Testis (tissue), 2 donors: ENCODE measurements around the gene LRRD1.

Experiments used
- POLR2A ChIP-seq: fragments of 450-650 bp; IDR thresholded peaks from one replicate; pipeline ENCODE4 v1.6.1; 2017; ENCODE audit warnings: antibody characterized with exemption, mild to moderate bottlenecking, moderate library complexity
- TF ChIP-seq, protein P1 (sequence below), 3 experiments: fragments of 450-650 bp in 2 of 3; fragments of 200-600 bp in 1 of 3; sonication (generic) in 1 of 3; IDR thresholded peaks; one replicate each; pipeline ENCODE4 v1.5.1; 2016 to 2019; ENCODE audit warnings: antibody characterized with exemption in 3 of 3, mild to moderate bottlenecking in 2 of 3, moderate library complexity in 1 of 3

DNA sequence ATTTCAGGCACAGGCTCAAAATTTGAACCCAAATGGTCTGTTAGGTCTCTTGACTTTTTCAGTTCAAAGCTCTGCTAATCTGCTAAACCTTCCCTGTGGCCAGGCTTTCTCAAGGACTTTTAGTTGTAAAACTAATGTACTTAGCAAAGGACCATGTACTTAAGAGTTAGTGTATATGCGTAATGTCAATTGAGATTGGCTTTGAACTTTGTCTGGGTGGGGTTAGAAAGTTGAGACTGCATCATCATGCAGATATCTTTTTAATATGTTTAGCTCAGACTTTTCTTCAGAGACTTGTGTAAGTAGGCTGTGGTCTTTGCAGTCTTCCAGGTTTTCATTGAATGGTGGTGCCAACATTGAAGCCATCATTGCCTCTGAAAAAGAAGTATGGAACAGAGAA is 78.4 kb downstream of the LRRD1 start:
- TF ChIP-seq, protein P1, sequence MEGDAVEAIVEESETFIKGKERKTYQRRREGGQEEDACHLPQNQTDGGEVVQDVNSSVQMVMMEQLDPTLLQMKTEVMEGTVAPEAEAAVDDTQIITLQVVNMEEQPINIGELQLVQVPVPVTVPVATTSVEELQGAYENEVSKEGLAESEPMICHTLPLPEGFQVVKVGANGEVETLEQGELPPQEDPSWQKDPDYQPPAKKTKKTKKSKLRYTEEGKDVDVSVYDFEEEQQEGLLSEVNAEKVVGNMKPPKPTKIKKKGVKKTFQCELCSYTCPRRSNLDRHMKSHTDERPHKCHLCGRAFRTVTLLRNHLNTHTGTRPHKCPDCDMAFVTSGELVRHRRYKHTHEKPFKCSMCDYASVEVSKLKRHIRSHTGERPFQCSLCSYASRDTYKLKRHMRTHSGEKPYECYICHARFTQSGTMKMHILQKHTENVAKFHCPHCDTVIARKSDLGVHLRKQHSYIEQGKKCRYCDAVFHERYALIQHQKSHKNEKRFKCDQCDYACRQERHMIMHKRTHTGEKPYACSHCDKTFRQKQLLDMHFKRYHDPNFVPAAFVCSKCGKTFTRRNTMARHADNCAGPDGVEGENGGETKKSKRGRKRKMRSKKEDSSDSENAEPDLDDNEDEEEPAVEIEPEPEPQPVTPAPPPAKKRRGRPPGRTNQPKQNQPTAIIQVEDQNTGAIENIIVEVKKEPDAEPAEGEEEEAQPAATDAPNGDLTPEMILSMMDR (IDR thresholded peaks at IDR 0.05): no peak
- no peak for TF ChIP-seq POLR2A
